GM21825 (cell line): ENCODE data around the gene SNED1.

Experiments used
- ATAC-seq: cut with Tn5 transposase; IDR thresholded peaks from one replicate; pipeline ENCODE4 v1.9.1; 2021; ENCODE audit warnings: mild to moderate bottlenecking, moderate library complexity; ENCODE audit not compliant: unreplicated experiment

SNED1 gene

GRCh38 chr2:241066171-241066892 is 67.9 kb downstream of the SNED1 start:
- no peak for ATAC-seq

GRCh38 chr2:241066893-241067341 is 68.5 kb downstream of the SNED1 start:
- ATAC-seq = no peak

- ATAC-seq = no peak
Measured at GRCh38 chr2:241067501-241068135, 69.2 kb downstream of the SNED1 start.

- no peak for ATAC-seq
Measured at GRCh38 chr2:241068136-241068941, 69.9 kb downstream of the SNED1 start.

- ATAC-seq = no peak
Measured at GRCh38 chr2:241068942-241069810, 70.8 kb downstream of the SNED1 start.

GRCh38 chr2:241069821-241070281 is 71.4 kb downstream of the SNED1 start:
- ATAC-seq = no peak

- no peak for ATAC-seq
Measured at GRCh38 chr2:241070361-241070760, 71.9 kb downstream of the SNED1 start.

GRCh38 chr2:241070811-241071676 is 72.6 kb downstream of the SNED1 start:
- no peak for ATAC-seq

- no peak for ATAC-seq
Measured at GRCh38 chr2:241071677-241072111, 73.3 kb downstream of the SNED1 start.

- ATAC-seq = no peak
Measured at GRCh38 chr2:241072151-241072550, 73.7 kb downstream of the SNED1 start.

GRCh38 chr2:241072553-241073165 is 74.2 kb downstream of the SNED1 start:
- no peak for ATAC-seq

GRCh38 chr2:241073166-241074064 is 75.0 kb downstream of the SNED1 start:
- ATAC-seq = no peak

GRCh38 chr2:241074065-241074818 is 75.8 kb downstream of the SNED1 start:
- ATAC-seq = no peak

- ATAC-seq = no peak
Measured at GRCh38 chr2:241074901-241075540, 76.6 kb downstream of the SNED1 start.

GRCh38 chr2:241080405-241081189 is 82.2 kb downstream of the SNED1 start:
- no peak for ATAC-seq

GRCh38 chr2:241081190-241081642 is 82.8 kb downstream of the SNED1 start:
- ATAC-seq = no peak
